H7 (cell line): ENCODE results near the gene GREB1. TPM values are rescaled to one million over a fixed set of nuclear protein-coding genes. Genes with fewer than 3 reads are reported as not detected.

ENCODE experiments used
- DNase-seq: peaks from one replicate; pipeline ENCODE4 v3.0.0; 2012
- H3K27me3 ChIP-seq: 2 replicates; pipeline ENCODE4 v1.6.0; 2011; ENCODE audit warnings: mild to moderate bottlenecking, low read length; ENCODE audit not compliant: control insufficient read depth, insufficient read depth
- H3K36me3 ChIP-seq: replicated peaks from 2 replicates; pipeline ENCODE4 v1.5.1; 2011; ENCODE audit warnings: low read length; ENCODE audit not compliant: control insufficient read depth, insufficient read depth
- H3K4me3 ChIP-seq: 2 replicates; pipeline ENCODE4 v1.5.1; 2011; ENCODE audit warnings: low read depth, mild to moderate bottlenecking, control low read depth, low read length, moderate library complexity; ENCODE audit not compliant: insufficient read depth
- total RNA-seq: library from RNA; depleted of rRNA; stranded (reverse); fragments of >200 nt; shearing (Covaris generic); gene quantifications from 2 replicates; pipeline ENCODE4 v1.2.3, GENCODE V29; 2014

The GREB1 gene
- total RNA-seq, 1 experiment from 2014 or later, result 17.3 TPM

DNA sequence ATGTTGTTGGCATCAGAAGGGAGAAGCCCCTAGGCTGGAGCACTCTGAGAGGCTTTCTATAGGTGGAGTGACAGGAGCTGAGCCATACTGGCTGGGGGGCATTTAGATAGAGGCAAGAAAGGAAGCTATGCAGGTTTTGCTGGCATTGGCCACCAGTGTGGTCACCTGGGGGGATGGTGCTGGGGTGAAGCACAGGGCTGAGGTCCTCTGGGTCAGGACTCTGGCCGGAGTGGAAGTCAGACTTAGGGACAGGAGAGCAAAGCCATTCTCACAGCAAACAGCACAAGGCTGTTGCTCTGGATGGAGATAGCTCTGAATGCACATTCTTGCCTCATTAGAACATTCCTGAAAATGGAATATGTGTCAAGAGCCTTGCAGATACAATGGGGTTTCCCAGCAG lies 88.8 kb downstream of the GREB1 start:
- H3K36me3 ChIP-seq, result peaks cover 9% of the 10 kb centered on the region
- no peaks in the 10 kb centered on the region for H3K27me3 ChIP-seq
- DNase-seq, result no peak

DNA sequence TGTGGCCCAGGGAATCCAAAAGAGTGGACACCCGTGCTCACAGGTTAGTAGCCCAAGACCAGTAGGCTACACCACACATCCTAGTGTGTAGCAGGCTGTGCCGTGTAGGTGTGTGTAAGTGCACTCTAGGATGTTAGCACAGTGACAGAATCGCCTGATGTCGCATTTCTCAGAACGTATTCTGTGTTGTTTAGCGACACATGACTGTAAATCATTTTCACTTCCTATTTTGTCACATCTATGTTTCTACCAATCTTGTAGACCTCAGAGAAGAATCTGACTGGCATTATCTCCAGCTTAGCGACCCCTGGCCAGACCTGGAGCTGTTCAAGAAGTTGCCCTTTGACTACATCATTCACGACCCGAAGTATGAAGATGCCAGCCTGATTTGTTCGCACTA lies 91.0 kb downstream of the GREB1 start:
- Histone ChIP-seq H3K27me3 (no peaks in the 10 kb centered on the region), H3K4me3 (no peak overlapping the region), H3K36me3 (peaks cover 9% of the 10 kb centered on the region)
- no peak for DNase-seq

More for the DNA sequence above, 88.8 kb downstream of the GREB1 start:
- no peak overlapping the region for H3K4me3 ChIP-seq

GRCh38 chr2:11625671-11626070 lies 91.8 kb downstream of the GREB1 start:
- Histone ChIP-seq H3K36me3 (peaks cover 11% of the 10 kb centered on the region), H3K4me3 (no peak overlapping the region), H3K27me3 (no peaks in the 10 kb centered on the region)
- DNase-seq, result no peak

GRCh38 chr2:11628675-11629074 lies 94.8 kb downstream of the GREB1 start:
- Histone ChIP-seq H3K36me3 (peaks cover 16% of the 10 kb centered on the region), H3K4me3 (no peak overlapping the region), H3K27me3 (no peaks in the 10 kb centered on the region)
- DNase-seq, result no peak

GRCh38 chr2:11629215-11629614 lies 95.4 kb downstream of the GREB1 start:
- Histone ChIP-seq H3K27me3 (no peaks in the 10 kb centered on the region), H3K4me3 (no peak overlapping the region), H3K36me3 (peaks cover 16% of the 10 kb centered on the region)
- no peak for DNase-seq

DNA sequence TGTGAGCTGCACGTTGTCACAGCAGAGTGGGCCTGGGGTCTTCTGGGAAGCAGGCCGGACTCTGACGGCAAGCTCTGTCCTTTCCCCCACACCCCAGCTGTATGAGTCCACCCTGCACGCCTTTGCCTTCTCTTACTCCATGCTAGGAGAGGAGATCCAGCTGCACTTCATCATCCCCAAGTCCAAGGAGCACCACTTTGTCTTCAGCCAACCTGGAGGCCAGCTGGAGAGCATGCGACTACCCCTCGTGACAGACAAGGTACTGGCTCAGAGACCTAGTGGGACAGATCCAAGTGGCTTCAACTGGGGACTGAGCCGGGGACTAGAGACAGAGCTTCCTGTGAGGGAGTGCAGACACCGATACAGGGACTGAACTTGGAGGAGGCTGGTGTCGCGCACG lies 96.0 kb downstream of the GREB1 start:
- H3K27me3 ChIP-seq, result no peaks in the 10 kb centered on the region
- no peak overlapping the region for H3K4me3 ChIP-seq
- DNase-seq, result no peak
- peaks cover 16% of the 10 kb centered on the region for H3K36me3 ChIP-seq

DNA sequence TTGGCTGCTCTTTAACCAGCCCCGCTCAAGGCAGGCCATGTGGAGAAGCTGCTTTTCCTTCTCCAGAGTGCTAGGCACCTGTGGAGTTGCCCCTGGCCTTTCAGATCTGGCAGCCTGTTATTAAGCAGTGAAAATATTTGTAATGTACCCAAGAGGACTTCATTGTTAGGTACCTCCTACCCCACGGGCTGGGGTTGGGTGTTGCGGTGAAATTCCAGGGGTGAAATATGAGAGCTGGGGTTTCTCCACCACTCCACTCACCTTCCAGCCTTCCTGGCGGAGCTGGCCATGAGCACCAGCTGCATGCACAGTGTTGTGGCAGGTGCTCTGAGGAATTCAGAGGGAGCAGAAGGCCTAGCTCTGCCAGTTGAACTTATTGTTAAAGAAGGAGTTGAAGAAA lies 97.0 kb downstream of the GREB1 start:
- Histone ChIP-seq H3K27me3 (no peaks in the 10 kb centered on the region), H3K36me3 (peaks cover 12% of the 10 kb centered on the region), H3K4me3 (no peak overlapping the region)
- DNase-seq, result no peak

DNA sequence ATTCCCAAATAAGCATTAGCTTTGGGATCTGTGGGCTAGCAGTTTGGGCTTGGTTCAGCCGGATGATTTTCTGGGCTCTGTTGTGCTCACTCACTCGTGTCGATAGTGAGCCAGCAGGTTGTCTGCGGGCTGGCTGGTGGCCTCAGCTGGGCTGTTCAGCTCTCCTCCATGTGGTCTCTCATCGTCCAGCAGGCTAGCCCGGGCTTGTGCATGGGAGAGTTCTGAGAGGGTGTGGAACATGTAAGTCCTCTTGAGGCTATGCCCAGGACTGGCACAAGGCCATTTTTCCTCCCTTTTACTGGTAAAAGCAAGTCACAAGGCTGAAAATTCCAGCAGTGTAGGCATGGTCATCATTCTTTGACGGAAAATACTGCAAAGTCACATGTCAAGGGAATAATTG lies 97.6 kb downstream of the GREB1 start:
- no peak overlapping the region for H3K4me3 ChIP-seq
- H3K36me3 ChIP-seq, result peaks cover 12% of the 10 kb centered on the region
- DNase-seq, result no peak
- no peaks in the 10 kb centered on the region for H3K27me3 ChIP-seq

DNA sequence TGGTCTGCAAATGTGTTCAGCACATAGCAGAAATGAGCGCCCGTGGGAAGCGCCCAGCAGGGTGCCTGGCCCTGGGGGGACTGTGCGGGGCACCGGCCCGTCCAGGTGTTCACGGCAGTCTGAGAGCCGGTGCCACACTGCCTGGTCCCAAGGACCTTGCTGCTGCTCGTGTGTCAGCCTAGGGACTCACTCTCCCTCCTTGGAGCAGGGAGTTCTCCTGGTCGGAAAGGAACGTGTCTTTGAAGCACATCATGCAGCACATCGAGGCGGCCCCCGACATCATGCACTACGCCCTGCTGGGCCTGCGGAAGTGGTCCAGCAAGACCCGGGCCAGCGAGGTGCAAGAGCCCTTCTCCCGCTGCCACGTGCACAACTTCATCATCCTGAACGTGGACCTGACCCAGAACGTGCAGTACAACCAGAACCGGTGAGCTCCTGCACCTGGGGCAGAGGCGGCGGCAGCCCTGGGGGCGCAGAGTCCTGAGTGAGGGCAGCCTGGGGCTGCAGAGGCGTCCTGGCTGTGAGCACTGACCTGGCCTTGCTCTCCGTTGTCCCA lies 100.2 kb downstream of the GREB1 start:
- peaks cover 7% of the 10 kb centered on the region for H3K36me3 ChIP-seq
- no peak for DNase-seq
- no peaks in the 10 kb centered on the region for H3K27me3 ChIP-seq
- no peak overlapping the region for H3K4me3 ChIP-seq

GRCh38 chr2:11634584-11634983 lies 100.7 kb downstream of the GREB1 start:
- Histone ChIP-seq H3K36me3 (peaks cover 7% of the 10 kb centered on the region), H3K27me3 (no peaks in the 10 kb centered on the region), H3K4me3 (no peak overlapping the region)
- no peak for DNase-seq

- Histone ChIP-seq H3K27me3 (no peaks in the 10 kb centered on the region), H3K4me3 (no peak overlapping the region), H3K36me3 (peaks cover 5% of the 10 kb centered on the region)
- DNase-seq, result no peak
These were observed 101.3 kb downstream of the GREB1 start for GRCh38 chr2:11635141-11635540.

- no peak for DNase-seq
- H3K4me3 ChIP-seq, result no peak overlapping the region
- H3K36me3 ChIP-seq, result peaks cover 3% of the 10 kb centered on the region
- no peaks in the 10 kb centered on the region for H3K27me3 ChIP-seq
These were observed 102.9 kb downstream of the GREB1 start for GRCh38 chr2:11636593-11637295.

DNA sequence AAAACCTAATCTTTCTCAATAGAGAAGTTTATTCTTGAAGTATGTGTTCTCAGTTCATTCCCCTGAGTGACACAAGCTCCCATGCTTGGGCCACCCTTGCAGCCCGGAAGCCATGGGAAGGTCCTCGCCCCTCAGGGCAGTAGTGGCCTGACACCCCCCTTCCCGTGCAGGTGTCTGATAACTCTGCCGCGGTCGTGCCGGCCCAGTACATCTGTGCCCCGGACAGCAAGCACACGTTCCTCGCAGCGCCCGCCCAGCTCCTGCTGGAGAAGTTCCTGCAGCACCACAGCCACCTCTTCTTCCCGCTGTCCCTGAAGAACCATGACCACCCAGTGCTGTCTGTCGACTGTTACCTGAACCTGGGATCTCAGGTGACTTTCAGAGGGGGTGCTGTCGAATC lies 103.7 kb downstream of the GREB1 start:
- H3K27me3 ChIP-seq, result no peaks in the 10 kb centered on the region
- DNase-seq, result peak; percentile 29
- peaks cover 3% of the 10 kb centered on the region for H3K36me3 ChIP-seq
- no peak overlapping the region for H3K4me3 ChIP-seq

DNA sequence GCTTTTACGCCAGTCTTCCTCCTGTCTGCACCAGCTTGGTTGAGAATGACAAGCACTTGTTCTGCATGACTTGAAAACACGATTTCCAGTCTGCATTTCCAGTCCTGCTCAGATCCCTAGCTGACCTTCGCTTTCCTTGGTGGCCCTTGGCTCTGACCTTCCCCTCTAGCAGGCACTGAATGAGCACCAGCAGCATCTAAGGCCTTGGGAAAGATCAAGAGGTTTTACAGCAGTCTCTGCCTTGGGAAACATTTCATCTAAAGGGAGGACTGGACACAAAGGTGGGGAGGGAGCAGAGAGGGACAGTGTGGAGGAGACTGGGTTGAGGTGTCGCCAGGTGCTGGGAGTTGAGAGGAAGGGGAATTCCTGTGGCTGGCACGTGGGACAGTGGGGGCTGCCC lies 105.7 kb downstream of the GREB1 start:
- Histone ChIP-seq H3K4me3 (no peak overlapping the region), H3K27me3 (no peaks in the 10 kb centered on the region), H3K36me3 (no peaks in the 10 kb centered on the region; the same call in 1 of the 2 replicates)
- DNase-seq, result no peak

GRCh38 chr2:11640132-11640531 lies 106.3 kb downstream of the GREB1 start:
- no peak for DNase-seq
- no peaks in the 10 kb centered on the region; the same call in 1 of the 2 replicates for H3K36me3 ChIP-seq
- H3K27me3 ChIP-seq, result no peaks in the 10 kb centered on the region
- H3K4me3 ChIP-seq, result no peak overlapping the region
